OCI-LY3 (cell line): ENCODE results near the gene TAS2R40.
"Not testable (repeated sequence)": the region's sequence is repeated elsewhere in the genome, so short reads cannot be mapped to it uniquely, and the experiment has no call there.

ENCODE experiments used
- H2AFZ ChIP-seq: fragments of 200-600, 300-600 bp; shearing (Covaris generic); 2 replicates; pipeline ENCODE4 v1.6.0; 2014; ENCODE audit warnings: antibody characterized with exemption, low read depth, low read length
- H3K27ac ChIP-seq: fragments of 200-600, 300-600 bp; sonication (generic); 2 replicates; pipeline ENCODE4 v1.5.1; 2014; ENCODE audit warnings: mild to moderate bottlenecking, low read length, moderate library complexity, mixed read lengths
- H3K27me3 ChIP-seq: fragments of 200-600, 300-600 bp; sonication (generic); 2 replicates; pipeline ENCODE4 v1.6.1; 2014; ENCODE audit warnings: low read depth, low read length, mixed read lengths
- H3K36me3 ChIP-seq: fragments of 200-600, 300-600 bp; sonication (generic); replicated peaks from 2 replicates; pipeline ENCODE3; 2014; ENCODE audit warnings: low read depth, low read length, mixed read lengths
- H3K4me1 ChIP-seq: fragments of 300-600, 200-600 bp; sonication (generic); 2 replicates; pipeline ENCODE4 v1.6.1; 2014; ENCODE audit warnings: low read length, mixed read lengths
- H3K4me2 ChIP-seq: fragments of 200-600, 300-600 bp; sonication (generic); 2 replicates; pipeline ENCODE4 v1.6.1; 2014; ENCODE audit warnings: low read length, mixed read lengths
- H3K4me3 ChIP-seq: fragments of 300-600, 200-600 bp; sonication (generic); 2 replicates; pipeline ENCODE4 v1.5.1; 2014; ENCODE audit warnings: antibody characterized with exemption, mild to moderate bottlenecking, low read length, moderate library complexity
- H3K79me2 ChIP-seq: fragments of 300-600, 200-600 bp; shearing (Covaris generic); 2 replicates; pipeline ENCODE4 v1.6.1; 2014; ENCODE audit warnings: mild to moderate bottlenecking, low read length, mixed read lengths
- H3K9ac ChIP-seq: fragments of 300-600, 200-600 bp; shearing (Covaris generic); 2 replicates; pipeline ENCODE4 v1.6.0; 2014; ENCODE audit warnings: mild to moderate bottlenecking, low read length, moderate library complexity
- H3K9me3 ChIP-seq: fragments of 200-600, 300-600 bp; shearing (Covaris generic); 2 replicates; pipeline ENCODE4 v1.6.1; 2014; ENCODE audit warnings: low read length, mixed read lengths; ENCODE audit not compliant: insufficient read depth
- H4K20me1 ChIP-seq: fragments of 200-600, 300-600 bp; sonication (generic); 2 replicates; pipeline ENCODE4 v1.6.1; 2016; ENCODE audit warnings: low read length, mixed read lengths; ENCODE audit not compliant: insufficient read depth
- EZH2phosphoT487 ChIP-seq: fragments of 200-600 bp; shearing (Covaris generic); IDR thresholded peaks from 2 replicates; pipeline ENCODE4 v1.6.1; 2018; ENCODE audit warnings: antibody characterized with exemption, mixed run types, low read depth
- TF ChIP-seq, protein P1 (sequence below): fragments of 200-600, 300-600 bp; sonication (generic); IDR thresholded peaks from 2 replicates; pipeline ENCODE4 v1.5.1; 2014; ENCODE audit warnings: antibody characterized with exemption, low read length, low read depth

The TAS2R40 gene

DNA sequence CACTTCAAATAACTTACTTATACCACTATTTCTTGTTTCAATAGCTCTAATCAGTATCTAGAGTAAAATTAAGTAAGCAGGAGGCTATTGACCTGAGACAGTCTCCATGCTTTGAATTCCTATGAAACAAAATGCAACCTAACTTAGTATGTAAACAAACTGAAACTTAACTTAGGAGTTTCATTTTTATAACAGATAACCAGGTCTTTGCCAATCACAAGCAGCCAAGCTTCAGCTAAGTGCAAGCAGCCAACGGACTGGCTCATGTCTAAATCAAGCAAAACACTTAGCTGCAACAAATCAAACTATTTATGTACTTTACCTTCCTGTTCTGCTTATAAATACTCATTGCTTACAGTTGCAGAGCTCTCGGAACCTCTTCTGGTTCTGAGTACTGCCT, 37.0 kb downstream of the TAS2R40 start:
- H3K4me1 ChIP-seq, result peaks cover 24% of the 10 kb centered on the region

DNA sequence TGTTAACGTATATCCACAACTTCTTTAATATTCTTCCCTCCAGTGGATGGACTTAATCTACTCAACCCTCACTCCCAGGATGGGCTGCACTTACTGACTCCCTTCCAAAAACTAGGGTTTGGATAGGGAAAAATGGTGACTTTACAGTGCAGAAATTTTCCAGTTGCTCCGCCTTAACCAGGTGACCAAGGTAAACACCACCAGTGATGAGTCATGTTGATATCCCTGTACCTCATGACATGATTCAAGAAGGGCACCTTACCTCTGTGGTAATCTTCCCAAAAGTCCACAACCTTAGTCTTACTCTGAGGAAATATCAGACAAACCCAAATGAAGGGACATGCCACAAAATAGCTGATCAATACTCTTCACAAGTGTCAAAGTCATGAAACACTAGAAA, 37.9 kb downstream of the TAS2R40 start:
- H4K20me1 ChIP-seq, result no peaks in the 10 kb centered on the region
- H3K9ac ChIP-seq, result no peak overlapping the region
- H2AFZ ChIP-seq, result no peak overlapping the region
- H3K4me3 ChIP-seq, result no peak overlapping the region
- H3K27ac ChIP-seq, result no peak overlapping the region
- no peak overlapping the region for H3K4me2 ChIP-seq
- no peaks in the 10 kb centered on the region for H3K36me3 ChIP-seq
- no peaks in the 10 kb centered on the region for H3K27me3 ChIP-seq
- no peak for TF ChIP-seq EZH2phosphoT487
- TF ChIP-seq, protein P1, sequence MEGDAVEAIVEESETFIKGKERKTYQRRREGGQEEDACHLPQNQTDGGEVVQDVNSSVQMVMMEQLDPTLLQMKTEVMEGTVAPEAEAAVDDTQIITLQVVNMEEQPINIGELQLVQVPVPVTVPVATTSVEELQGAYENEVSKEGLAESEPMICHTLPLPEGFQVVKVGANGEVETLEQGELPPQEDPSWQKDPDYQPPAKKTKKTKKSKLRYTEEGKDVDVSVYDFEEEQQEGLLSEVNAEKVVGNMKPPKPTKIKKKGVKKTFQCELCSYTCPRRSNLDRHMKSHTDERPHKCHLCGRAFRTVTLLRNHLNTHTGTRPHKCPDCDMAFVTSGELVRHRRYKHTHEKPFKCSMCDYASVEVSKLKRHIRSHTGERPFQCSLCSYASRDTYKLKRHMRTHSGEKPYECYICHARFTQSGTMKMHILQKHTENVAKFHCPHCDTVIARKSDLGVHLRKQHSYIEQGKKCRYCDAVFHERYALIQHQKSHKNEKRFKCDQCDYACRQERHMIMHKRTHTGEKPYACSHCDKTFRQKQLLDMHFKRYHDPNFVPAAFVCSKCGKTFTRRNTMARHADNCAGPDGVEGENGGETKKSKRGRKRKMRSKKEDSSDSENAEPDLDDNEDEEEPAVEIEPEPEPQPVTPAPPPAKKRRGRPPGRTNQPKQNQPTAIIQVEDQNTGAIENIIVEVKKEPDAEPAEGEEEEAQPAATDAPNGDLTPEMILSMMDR, result no peak
- H3K9me3 ChIP-seq, result no peaks in the 10 kb centered on the region
- H3K79me2 ChIP-seq, result peaks cover 11% of the 10 kb centered on the region
- H3K4me1 ChIP-seq, result peaks cover 29% of the 10 kb centered on the region

More for the DNA sequence above, 37.0 kb downstream of the TAS2R40 start:
- Histone ChIP-seq H3K4me2 (peak overlapping the region; percentile 6; the same call in 1 of the 2 replicates), H3K36me3 (no peaks in the 10 kb centered on the region), H3K4me3 (no peak overlapping the region), H3K79me2 (peaks cover 5% of the 10 kb centered on the region), H2AFZ (no peak overlapping the region), H4K20me1 (no peaks in the 10 kb centered on the region), H3K27ac (no peak overlapping the region), H3K9me3 (no peaks in the 10 kb centered on the region), H3K9ac (no peak overlapping the region), H3K27me3 (no peaks in the 10 kb centered on the region)
- TF ChIP-seq EZH2phosphoT487, result no peak
- TF ChIP-seq, protein P1, result no peak

DNA sequence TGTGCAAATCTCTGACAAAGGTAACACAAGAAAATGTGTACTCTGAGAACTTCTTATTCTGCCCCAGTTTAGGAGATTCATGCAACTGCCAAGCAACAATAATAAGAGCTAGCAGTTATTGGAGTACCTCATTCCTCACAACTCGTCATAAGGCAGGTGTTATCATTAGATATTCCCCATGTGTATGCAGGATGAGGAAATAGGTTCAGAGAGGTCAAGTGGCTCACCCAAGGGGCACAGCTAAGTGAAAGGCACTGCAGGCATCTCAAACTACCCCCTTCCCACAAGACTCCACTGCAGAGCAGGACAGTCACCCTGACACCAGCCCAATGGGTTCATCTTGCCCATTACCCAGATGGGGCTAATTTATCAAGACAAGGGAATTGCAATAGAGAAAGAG, 40.1 kb downstream of the TAS2R40 start:
- Histone ChIP-seq H3K27me3 (no peaks in the 10 kb centered on the region), H3K4me3 (no peak overlapping the region), H3K27ac (no peak overlapping the region), H3K9me3 (no peaks in the 10 kb centered on the region), H3K9ac (no peak overlapping the region), H3K79me2 (peaks cover 11% of the 10 kb centered on the region), H2AFZ (no peak overlapping the region), H4K20me1 (no peaks in the 10 kb centered on the region), H3K4me1 (peaks cover 23% of the 10 kb centered on the region), H3K4me2 (no peak overlapping the region), H3K36me3 (peaks cover 2% of the 10 kb centered on the region)
- TF ChIP-seq, protein P1, result no peak
- TF ChIP-seq EZH2phosphoT487, result no peak

DNA sequence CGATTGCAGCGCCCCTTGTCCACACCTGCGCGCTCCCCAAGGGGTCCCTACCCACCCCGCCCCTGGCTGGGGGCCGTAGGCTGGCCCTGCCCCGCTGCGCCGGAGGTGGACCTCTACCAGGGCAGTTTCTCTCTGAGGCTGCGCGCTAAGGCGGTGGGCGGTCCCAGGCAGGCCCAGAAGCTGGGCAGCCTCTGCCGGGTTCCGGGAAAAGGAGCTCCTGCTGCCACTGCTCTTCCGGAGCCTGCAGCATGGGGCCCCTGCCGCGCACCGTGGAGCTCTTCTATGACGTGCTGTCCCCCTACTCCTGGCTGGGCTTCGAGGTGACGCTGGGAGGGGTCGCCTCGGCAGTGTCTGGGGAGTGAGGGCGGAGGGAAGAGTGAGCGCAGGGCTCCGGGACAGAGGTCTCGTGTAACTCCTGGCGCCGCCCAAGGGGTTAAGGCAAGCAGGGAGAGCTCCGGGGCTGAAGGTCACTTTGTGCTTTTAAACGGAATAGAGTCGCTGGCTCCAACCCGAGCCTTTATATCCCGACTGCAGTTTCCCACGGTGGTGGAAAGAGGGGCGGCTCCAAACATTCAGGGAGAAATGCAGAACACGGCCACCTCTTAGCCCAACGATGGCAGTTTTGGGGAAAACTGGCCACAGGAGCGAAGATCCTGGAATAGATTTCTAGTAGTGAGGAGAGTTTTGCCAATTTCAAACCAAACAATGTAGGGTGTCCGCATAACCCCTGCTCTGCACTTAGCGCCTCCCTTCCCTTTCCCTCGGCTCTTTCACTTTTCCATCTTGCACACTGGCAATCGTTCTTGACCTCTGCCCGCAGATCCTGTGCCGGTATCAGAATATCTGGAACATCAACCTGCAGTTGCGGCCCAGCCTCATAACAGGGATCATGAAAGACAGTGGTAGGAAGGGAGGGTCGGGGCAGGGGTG, 41.7 kb downstream of the TAS2R40 start, which contains the start of gene GSTK1:
Gene GSTK1, plus strand, starts transcription at position 176 of the 930 bp plus-strand sequence. Its CDS starts 73 bp downstream, at position 249.
- Histone ChIP-seq H3K4me1 (peaks cover 14% of the 10 kb centered on the region), H3K4me2 (peak within 1 kb of the TSS; percentile 96), H3K79me2 (peaks cover 11% of the 10 kb centered on the region), H2AFZ (peak within 1 kb of the TSS; percentile 83), H3K4me3 (peak within 1 kb of the TSS; percentile 95), H3K27me3 (no peaks in the 10 kb centered on the region), H4K20me1 (no peaks in the 10 kb centered on the region), H3K9ac (peak within 1 kb of the TSS; percentile 88), H3K9me3 (no peaks in the 10 kb centered on the region), H3K36me3 (peaks cover 9% of the 10 kb centered on the region), H3K27ac (peak within 1 kb of the TSS; percentile 17; the same call in 1 of the 2 replicates)
- TF ChIP-seq, protein P1, result no peak
- no peak for TF ChIP-seq EZH2phosphoT487

DNA sequence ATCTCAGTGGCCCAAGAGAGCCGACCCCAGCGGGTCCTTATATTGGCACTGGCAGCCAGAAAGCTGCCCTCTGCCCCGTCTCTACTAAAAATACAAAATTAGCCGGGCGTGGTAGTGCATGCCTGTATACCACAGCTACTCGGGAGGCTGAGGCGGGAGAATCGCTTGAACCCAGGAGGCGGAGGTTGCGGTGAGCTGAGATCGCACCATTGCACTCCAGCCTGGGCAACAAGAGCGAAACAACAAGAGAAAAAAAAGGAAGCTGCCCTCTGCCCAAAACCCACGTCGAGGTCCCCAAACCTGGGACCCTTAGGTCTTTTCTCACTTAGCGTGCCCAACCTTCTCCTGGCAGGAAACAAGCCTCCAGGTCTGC, 42.3 kb downstream of the TAS2R40 start:
- H3K4me1 ChIP-seq, H3K27ac ChIP-seq, H3K27me3 ChIP-seq, H4K20me1 ChIP-seq, H3K9me3 ChIP-seq: not testable (repeated sequence)
- Histone ChIP-seq H3K9ac (peak overlapping the region; percentile 88), H3K79me2 (peaks cover 11% of the 10 kb centered on the region), H3K4me3 (peak overlapping the region; percentile 95), H3K4me2 (peak overlapping the region; percentile 96), H3K36me3 (peaks cover 13% of the 10 kb centered on the region), H2AFZ (0 out of 2 replicates have a peak overlapping the region, but pooled peaks have one; percentile 78)
